GM19452 (cell line): Measurements from ENCODE around the gene ATXN3.

Experiments
- ATAC-seq: cut with Tn5 transposase; IDR thresholded peaks from one replicate; pipeline ENCODE4 v1.9.1; 2021; ENCODE audit not compliant: unreplicated experiment

The ATXN3 gene

DNA sequence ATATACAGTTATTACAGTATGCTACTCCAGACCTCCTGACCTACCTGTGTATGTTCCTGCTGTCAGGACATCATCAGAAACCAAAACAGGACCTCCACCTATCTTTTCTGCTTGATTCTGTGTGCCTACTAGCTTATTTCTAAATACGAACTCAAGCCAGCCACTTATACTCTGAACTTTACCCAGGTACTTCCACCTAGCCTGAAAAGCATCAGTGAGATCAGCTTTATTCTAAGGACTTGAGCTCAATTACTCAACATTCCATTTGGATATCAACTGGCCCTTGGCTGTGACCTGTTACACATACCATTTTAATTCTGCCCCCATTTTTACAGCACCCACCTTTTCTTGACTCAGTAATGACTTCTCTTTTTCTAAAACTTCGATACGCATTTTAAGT is 95.7 kb downstream of the ATXN3 start:
- no peak for ATAC-seq

DNA sequence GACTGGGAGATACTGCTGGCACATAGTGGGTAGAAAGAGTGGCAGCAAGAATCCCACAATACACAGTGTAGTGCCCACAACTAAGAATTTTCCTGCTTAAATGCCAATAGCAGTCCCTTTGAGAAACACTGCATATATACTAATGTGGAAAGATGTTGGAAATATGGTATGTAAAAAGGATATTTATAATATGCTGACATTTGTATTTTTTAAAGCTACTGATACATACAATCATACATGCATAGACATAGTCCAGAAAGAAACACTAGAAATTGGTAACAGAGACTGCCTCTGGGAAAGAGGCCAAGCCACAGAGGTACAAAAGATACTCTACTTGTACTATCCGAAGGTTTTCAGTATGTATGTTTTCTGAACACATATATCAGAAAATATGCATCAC is 96.8 kb downstream of the ATXN3 start:
- ATAC-seq = no peak
